Body of pancreas (tissue), 4 donors: ENCODE results near the gene JAG2.

Experiments used
- CTCF ChIP-seq, 7 experiments: fragments of 450-650 bp in 4 of 7; fragments of 200-600 bp in 3 of 7; sonication (generic) in 3 of 7; IDR thresholded peaks; one replicate each; pipeline ENCODE4 v1.5.1; 2016 to 2019; ENCODE audit warnings: antibody characterized with exemption in 7 of 7
- POLR2A ChIP-seq, 3 donors: fragments of 450-650 bp; IDR thresholded peaks; one replicate each; pipeline ENCODE4 v1.6.1; 2016; ENCODE audit warnings: antibody characterized with exemption in 3 of 3, mild to moderate bottlenecking in 2 of 3

GRCh38 chr14:105180592-105181548 is 12.3 kb upstream of the JAG2 start, which contains the start of gene NUDT14:
- TF ChIP-seq CTCF (IDR thresholded peaks at IDR 0.05) (peak in 1 of 7 experiments; percentile 4), POLR2A (IDR thresholded peaks at IDR 0.05) (no peak)
